AG08395 (cell line): ENCODE results near the gene FXYD6.
"Not testable (repeated sequence)": the region's sequence is repeated elsewhere in the genome, so short reads cannot be mapped to it uniquely, and the experiment has no call there.

Source experiments
- DNase-seq: peaks from one replicate; pipeline ENCODE4 v3.0.0; 2012; ENCODE audit warnings: mixed read lengths, low spot score

Gene FXYD6, protein sequence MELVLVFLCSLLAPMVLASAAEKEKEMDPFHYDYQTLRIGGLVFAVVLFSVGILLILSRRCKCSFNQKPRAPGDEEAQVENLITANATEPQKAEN

GRCh38 chr11:117876341-117877119 is at the start of gene FXYD6:
Gene FXYD6 (minus strand): TSS chr11:117876658. CDS start chr11:117842776, 33,882 bp downstream.
- DNase-seq: no peak

DNA sequence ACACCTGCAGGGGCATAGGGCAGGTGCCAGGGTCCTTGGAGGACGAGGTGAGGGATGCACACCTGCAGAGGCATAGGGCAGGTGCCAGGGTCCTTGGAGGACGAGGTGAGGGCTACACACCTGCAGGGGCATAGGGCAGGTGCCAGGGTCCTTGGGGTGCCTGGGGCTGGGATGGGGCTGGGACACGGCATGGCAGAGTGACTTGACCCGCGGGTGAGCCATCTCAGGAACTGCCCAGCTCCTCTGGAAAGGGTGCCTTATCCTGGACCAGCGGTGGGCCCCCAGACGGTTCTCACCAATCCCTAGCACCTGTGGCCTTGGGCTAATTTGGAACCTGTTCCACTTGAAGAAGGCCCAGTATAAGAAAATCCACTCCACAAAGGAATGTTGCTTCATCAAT is 49.7 kb upstream of the FXYD6 start:
- not testable (repeated sequence) for DNase-seq

DNA sequence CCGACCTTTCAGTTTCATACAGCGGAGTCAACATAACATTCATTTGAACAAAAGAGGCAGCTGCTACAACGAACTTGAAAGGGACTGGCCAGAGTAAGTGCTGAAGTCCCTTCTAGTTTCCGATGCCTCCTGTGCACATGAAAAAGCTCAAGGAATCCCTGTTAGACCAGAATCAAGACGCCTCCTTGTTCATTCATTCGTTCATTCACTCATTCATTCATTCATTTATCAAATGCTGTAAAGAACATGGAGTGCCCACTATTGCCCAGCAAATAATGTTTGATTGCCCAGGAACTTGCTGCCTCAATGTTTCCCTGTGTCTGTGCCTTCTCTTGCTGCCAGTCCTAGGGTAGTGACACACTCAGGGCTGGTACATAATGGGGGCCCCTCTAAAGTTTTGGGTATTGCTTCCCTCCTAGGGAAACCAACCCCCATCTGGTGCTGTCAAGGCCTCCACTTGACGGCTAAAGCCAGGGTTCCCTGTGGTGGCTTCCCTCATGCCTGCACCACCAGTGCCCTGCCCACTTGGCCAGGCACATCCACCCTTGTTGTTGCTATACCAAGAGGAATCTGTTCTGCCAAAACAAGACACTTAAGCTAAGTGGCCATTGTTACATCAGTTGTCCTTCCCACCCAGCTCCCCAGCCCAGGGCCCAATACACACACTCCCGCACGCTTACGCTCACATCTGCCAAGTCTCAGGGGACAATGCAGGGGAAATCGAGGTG is 48.9 kb upstream of the FXYD6 start:
- no peak for DNase-seq

GRCh38 chr11:117924631-117925170 is 48.2 kb upstream of the FXYD6 start:
- DNase-seq: no peak

GRCh38 chr11:117923773-117924172 is 47.3 kb upstream of the FXYD6 start:
- DNase-seq: no peak

DNA sequence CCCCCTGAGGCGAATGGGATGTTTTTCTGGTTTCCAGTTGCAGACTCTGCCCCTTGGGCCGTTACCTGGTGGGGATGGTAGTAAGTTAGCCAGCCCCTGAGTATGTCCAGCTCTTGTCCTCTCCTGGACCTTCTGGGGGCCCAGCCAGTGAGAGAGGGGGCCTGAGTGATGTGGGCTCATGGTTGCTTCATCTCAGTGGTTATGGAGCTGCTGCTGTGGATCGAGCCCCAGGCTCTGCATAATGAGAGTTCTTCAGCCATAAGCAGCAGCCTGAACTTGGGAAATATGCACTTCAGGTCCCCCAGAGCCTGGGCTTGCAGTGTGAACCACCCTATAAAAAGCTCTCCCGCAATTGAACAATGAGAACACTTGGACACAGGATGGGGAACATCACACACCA is 46.8 kb upstream of the FXYD6 start:
- no peak for DNase-seq

DNA sequence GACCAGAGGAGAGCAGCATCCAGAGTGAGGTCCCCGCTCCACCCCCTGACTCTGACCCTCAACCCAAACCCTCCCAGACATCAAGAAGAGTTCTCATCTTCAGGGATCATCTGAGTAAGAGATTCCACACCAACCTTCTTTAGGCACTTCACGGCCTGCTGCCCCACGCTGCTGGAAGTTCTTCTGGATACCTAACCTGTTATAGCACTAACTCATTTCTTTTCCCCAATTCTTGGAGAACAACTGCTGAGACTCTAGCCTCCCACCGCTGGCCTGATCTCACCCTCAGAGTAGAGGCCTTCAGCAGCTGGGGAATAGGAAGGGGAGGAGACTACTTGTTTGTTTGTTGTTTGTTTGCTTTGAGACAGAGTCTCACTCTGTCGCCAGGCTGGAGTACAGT is 45.4 kb upstream of the FXYD6 start:
- DNase-seq: no peak

GRCh38 chr11:117921456-117921855 is 45.0 kb upstream of the FXYD6 start:
- DNase-seq: no peak

DNA sequence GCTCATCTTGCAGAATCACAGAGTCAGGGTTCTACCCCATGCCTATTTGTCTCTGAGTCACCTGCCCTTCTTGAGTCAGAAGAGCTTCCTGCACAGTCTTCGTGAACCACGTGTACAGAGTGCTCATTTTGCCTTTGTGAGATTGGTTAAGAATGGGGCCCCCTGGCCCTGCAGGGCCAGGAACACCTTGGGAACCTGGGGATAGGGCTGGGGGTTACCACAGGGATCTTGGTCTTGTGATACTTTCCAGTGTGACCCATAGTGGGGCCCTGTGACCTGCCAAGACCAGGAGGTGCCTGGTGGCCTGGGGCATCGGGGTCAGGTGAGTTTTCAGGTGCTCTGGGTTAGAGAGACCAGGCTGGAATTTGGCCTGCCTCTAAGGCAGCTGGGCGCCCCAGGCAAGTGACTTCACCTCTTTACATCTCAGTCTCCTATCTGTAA is 43.3 kb upstream of the FXYD6 start:
- no peak for DNase-seq

- no peak for DNase-seq
Measured at GRCh38 chr11:117919341-117919740, 42.9 kb upstream of the FXYD6 start.

- no peak for DNase-seq
Measured at GRCh38 chr11:117918366-117919255, 42.2 kb upstream of the FXYD6 start.

- DNase-seq: no peak
Measured at GRCh38 chr11:117917591-117918151, 41.2 kb upstream of the FXYD6 start.

DNA sequence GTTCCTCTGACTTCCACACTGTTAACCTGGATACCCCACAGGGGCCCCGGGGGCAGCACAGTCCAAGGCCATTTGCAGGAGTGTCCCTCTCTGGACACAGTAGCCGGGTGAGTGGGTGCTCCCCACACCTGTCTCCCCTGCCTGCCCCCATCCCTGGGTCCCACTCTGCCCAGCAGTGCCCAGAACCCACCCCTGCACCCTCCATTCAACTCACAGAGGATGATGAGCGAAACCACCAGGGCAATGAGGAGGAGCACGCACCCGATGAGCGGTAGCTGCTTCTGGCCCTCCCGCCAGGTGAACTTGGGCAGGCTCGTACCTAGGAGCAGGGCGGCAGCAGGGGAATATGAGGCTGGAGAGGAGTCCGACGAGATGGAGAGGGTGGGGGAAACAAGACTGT is 40.5 kb upstream of the FXYD6 start:
- DNase-seq: no peak

GRCh38 chr11:117915672-117916235 is 39.3 kb upstream of the FXYD6 start:
- DNase-seq: no peak

- no peak for DNase-seq
Measured at GRCh38 chr11:117914991-117915618, 38.6 kb upstream of the FXYD6 start.

- DNase-seq: no peak
Measured at GRCh38 chr11:117914398-117914761, 37.9 kb upstream of the FXYD6 start.

DNA sequence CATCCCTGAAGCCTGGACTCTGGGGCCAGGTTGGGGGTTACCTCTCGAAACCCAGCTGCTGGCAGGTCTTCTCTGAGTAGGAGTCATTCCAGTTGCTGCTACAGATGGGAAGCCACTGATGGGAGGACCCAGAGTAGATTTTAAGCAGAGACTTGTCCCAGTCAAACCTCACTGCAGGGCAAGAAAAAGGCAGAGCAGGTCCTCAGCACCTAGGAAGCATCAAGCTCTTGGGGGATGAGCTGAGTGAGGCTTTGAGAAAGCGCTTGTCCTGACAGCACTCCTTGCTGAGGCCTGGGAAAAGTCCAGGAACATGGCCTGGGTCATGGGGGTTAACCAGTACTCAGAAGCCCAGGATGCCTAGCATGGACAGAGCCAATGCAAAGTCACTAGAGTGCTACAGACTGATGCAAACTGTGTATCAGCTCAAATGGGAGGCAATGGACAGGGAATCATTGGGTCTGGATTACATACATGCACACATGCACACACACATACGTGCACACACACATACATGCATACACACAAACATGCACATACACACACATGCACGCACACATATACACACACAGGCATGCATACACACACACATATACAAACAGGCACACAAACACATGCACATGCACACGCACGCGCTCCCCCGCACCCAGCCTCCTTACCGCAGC is 37.4 kb upstream of the FXYD6 start:
- DNase-seq: no peak

DNA sequence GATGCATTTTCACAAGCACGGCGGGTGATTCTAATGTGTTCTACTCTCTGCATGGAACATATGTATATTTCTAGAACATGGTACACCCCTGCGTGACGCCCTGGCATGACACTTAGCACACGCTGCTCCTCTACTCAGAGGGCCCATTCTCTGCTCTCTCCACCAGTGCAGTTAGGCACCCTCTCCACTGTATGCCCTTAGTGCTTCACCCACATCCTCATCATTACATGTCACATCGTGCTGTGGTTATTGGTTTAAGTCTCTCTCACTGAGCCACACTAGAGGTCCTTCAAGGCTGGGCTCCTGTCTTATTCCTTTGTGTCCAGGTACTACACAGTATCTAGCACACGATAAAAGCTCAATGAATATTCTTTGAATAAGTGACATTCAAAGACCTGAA is 36.0 kb upstream of the FXYD6 start:
- no peak for DNase-seq

GRCh38 chr11:117911694-117912093 is 35.2 kb upstream of the FXYD6 start:
- DNase-seq: no peak

DNA sequence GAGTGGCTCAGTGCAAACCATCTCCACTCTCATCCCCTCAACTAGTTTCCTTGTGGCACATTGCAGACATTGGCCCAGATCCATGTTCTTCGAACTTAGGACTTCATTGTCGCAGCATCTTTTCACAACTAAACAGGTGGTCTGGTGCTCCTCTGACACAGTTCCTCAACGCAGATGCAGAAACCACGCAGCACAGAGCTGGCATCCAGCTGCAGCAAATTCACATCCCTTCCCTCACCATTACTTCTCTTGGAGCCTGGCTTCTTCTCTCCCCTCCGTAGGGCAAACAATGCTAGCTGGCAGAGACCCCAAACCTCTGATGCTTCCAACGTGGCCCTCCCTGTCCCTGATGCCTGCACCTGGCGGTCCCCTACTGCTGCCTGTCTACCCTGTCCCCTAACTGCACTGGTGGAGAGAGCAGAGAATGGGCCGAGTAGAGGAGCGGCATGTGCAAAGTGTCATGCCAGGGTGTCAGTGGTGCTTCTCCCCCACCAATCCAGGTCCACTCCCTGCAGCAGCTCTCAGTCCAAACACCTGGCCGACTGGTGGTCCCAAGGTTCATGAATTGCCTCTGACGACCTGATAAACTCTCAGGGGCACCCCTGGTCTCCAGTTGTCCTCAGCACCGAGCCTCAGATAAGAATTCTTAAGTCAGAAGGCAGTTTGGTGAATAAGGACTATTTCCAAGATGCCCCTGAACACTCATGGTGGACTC is 34.6 kb upstream of the FXYD6 start:
- no peak for DNase-seq
